GM12872 (cell line): ENCODE results near the gene PAX8.

Source experiments
- TF ChIP-seq, protein P1 (sequence below): IDR thresholded peaks from 3 replicates; pipeline ENCODE4 v1.5.1; 2011; ENCODE audit warnings: low read depth, mild to moderate bottlenecking, low read length, moderate library complexity; ENCODE audit not compliant: insufficient read depth

PAX8 gene

DNA sequence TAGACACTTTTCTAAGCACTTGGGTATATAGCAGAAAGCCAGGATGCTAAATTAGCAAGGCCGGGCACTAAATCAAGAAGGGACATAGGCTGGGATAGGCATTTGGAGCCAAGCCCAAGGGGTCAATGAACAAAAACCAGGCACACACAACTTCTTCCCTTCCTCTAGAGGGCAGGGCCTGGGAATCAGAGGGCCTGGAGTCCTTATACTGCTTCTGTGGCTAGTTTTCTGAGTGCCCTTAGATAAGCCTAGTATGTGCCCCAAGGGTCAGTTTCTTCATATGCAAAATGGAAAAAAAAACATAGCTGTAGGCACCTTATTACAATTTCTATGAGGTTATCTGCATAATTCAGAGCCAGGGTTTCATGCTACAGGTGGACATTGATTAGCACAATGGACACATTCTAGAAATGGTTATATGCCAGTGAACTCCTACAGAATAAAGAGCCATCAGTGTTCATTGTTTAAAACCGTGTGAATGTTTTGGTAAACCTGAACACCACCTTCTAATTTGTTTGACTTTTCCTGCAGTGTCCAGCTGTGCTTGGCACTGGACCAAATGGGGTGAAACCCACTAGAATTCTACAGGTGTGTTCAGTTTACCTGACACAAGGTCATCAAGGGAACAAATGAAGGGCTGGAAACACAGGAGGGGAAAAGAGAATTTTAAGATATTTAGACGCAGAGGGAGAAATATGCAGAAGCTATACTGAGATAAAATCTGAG lies 49.6 kb downstream of the PAX8 start:
- TF ChIP-seq, protein P1, sequence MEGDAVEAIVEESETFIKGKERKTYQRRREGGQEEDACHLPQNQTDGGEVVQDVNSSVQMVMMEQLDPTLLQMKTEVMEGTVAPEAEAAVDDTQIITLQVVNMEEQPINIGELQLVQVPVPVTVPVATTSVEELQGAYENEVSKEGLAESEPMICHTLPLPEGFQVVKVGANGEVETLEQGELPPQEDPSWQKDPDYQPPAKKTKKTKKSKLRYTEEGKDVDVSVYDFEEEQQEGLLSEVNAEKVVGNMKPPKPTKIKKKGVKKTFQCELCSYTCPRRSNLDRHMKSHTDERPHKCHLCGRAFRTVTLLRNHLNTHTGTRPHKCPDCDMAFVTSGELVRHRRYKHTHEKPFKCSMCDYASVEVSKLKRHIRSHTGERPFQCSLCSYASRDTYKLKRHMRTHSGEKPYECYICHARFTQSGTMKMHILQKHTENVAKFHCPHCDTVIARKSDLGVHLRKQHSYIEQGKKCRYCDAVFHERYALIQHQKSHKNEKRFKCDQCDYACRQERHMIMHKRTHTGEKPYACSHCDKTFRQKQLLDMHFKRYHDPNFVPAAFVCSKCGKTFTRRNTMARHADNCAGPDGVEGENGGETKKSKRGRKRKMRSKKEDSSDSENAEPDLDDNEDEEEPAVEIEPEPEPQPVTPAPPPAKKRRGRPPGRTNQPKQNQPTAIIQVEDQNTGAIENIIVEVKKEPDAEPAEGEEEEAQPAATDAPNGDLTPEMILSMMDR: no peak

DNA sequence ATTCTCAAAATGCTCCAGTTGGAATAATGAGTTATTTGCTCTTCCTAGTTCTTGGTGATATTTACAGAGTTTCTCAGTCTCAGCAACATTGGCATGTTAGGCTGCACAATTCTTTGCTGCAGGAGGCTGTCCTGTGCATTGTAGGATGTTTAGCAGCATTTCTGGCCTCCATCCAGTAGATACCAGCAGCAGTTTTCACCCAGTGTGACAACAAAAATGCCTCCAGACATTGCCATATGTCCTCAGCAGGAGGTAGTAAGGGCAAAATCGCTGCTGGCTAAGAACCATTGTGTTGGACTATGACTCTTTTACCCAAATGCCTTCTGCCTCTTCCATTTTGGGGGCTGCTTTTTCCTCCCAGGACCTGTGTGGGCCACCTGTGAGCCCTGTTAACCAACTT lies 50.4 kb downstream of the PAX8 start:
- TF ChIP-seq, protein P1: no peak

DNA sequence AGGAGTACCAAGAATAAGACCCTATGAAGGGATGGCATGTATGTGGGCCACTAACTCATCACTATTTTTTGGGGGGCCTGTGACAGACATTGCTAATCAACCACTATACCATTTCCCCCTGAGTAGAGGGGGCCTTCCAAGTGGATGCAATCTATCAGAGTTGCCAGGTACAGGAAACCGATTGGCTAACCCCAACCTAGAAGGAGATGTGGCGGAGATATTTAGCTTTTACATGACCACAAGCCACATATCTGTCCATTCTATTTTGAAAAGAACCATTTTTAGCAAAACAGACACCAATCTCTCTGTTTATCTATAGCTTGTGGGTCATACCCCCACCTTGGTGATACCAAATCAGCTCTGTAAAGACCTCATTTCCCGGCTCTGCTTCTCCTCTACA lies 51.0 kb downstream of the PAX8 start:
- TF ChIP-seq, protein P1: no peak

DNA sequence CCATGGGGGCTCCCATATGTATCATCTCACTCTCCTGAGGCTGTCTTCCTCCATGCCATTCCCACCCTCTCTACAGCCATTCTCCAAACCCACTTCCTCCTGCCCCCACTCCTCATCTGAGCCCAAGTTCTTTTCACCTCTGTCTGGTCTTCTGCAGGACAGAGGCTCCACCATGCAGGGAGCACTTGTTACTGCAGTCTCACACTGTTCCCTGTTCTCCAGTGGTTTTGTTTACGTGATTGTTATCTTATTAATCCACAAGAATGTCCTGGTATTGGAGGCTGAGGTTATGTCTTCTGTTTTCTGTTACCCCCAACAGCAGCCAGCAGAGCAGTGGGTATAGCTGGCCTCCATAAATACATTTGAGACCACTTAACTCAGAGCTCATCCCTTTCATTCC lies 51.4 kb downstream of the PAX8 start:
- TF ChIP-seq, protein P1: no peak

DNA sequence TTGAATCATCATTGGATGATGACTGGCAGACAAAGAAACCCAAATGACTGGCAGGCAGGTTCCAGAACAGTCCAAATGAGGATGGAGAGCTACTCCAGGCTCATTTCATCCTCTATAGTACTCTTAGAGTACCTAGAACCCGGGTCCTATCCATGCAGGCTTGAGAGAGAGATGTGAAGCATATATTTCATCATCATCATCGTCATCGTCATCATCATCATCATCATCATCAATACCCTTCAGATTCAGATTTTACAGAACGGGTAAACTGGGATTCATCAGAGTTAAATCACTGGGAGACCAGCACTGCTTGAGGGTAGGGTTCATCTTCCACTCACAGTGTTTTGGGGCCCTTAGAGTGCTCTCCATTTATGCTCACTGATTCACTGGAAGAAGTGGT lies 52.3 kb downstream of the PAX8 start:
- TF ChIP-seq, protein P1: no peak

DNA sequence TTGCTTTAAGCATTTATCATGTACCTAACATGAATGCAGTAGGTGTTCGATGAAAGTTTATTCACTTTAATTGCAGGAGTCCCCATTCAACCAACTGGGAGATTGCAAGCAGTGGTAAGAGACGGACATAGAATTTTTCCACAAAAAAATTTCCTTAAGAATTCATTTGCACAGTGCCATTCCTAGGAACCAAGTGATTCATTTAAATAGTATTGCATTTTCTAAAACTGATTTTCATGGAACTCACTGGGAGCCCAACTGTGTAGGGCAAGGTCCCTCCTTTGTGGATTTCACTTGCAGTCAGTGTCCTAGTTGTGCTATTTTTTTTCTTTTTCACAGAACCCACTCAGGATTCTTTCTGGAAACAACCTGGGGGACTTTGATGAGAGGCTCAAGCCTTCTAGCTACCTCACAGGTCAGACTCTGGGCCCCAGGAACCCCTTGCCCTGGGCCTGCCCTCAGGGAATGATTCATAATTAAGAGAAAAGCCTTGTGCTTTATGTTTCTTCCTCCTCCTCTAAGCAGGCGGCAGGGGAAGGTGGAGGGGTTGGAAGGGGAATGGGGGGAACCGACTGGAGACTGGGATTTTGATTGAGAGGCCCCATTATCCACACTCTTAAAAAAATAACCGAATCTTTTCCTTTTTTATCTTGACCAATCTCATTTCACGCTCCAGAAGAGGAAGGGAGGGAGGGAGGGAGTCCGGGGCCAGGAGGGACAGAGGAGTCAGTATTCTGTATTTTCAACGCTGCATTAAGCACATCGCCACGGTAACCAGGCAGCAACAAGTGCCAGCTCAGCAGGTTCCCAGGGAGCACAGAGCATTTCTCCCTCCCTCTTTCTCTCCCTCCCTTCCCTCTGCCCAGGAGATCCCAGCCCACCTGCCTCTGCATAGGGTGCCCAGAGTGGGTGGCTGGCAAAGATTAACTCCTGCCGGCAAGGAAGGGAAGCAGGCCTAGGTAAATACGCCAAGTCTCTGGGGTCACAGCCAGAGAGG lies 53.2 kb downstream of the PAX8 start:
- TF ChIP-seq, protein P1: no peak

DNA sequence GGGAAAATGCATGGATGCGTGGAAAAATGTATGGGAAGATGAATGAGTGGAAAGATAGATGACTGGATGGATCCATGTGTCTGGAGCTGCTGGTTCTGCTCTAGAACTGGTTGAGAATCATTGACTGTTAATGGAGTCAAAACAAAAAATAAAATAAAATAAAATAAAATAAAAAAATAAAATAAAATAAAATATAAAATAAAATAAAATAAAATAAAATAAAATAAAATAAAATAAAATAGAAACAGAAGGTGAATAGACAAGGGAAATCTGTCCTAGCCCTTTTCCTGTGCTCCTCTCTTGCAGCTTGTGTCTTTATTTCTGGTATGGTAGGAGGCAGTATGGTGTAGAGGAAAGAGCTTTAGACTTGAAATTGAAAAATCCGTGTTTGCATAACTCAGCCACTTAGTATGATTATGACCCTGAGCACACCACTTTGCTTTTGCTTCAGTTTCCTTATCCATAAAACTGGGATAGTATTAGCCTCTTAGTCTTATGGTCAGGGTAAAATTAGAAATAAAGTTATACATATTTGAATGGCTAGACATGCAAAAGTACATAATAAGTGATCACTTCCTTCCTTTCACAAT lies 54.0 kb downstream of the PAX8 start:
- TF ChIP-seq, protein P1: no peak
